K562 (cell line): ENCODE measurements around the gene CACNA1S. TPM values are rescaled to one million over a fixed set of nuclear protein-coding genes. Genes with fewer than 3 reads are reported as not detected.
A peak's percentile ranks its signal among the peaks of the same experiment; 100 is the strongest.

ENCODE experiments used
- BCLAF1 ChIP-seq, 2 experiments: fragments of 450-650 bp in 1 of 2; IDR thresholded peaks; 2 replicates each; pipeline ENCODE4 v1.6.1; 2011 to 2017; ENCODE audit warnings: low read depth in 2 of 2, antibody characterized with exemption in 1 of 2, borderline replicate concordance in 1 of 2, low read length in 1 of 2, mild to moderate bottlenecking in 1 of 2, mixed read lengths in 1 of 2; ENCODE audit not compliant: control insufficient read depth in 1 of 2
- ETV1 ChIP-seq: fragments of 450-650 bp; conservative IDR thresholded peaks from 2 replicates; pipeline ENCODE4 v1.6.1; 2016; ENCODE audit warnings: missing genetic modification characterization, control low read depth, low read depth, missing compliant biosample characterization
- GTF2A2 ChIP-seq: IDR thresholded peaks from 2 replicates; pipeline ENCODE4 v1.6.1; 2016; ENCODE audit warnings: mild to moderate bottlenecking, missing genetic modification characterization, missing compliant biosample characterization
- HMBOX1 ChIP-seq: sonication (generic); IDR thresholded peaks from 2 replicates; pipeline ENCODE4 v1.6.1; 2016
- ID3 ChIP-seq, 2 experiments: fragments of 250-450 bp in 1 of 2; fragments of 450-650 bp in 1 of 2; sonication (Bioruptor Pico) in 1 of 2; IDR thresholded peaks; 2 replicates each; pipeline versions ENCODE4 v1.6.1 to v1.8.0; 2016 to 2021; ENCODE audit warnings: mild to moderate bottlenecking in 2 of 2, moderate library complexity in 2 of 2, missing compliant biosample characterization in 1 of 2, missing genetic modification characterization in 1 of 2
- NFE2 ChIP-seq: IDR thresholded peaks from 2 replicates; pipeline ENCODE4 v1.6.1; 2014; ENCODE audit warnings: antibody characterized with exemption, low read depth
- PBX2 ChIP-seq, 2 experiments: IDR thresholded peaks in 1 of 2; conservative IDR thresholded peaks in 1 of 2; 2 replicates each; pipeline ENCODE4 v1.6.1; 2016; ENCODE audit warnings: low read depth in 2 of 2, mild to moderate bottlenecking in 1 of 2, missing compliant biosample characterization in 1 of 2, missing genetic modification characterization in 1 of 2, moderate library complexity in 1 of 2
- SMAD4 ChIP-seq: fragments of 250-450 bp; sonication (Bioruptor Pico); conservative IDR thresholded peaks from 2 replicates; pipeline ENCODE4 v1.8.0; 2021; ENCODE audit warnings: inconsistent platforms, mild to moderate bottlenecking, moderate library complexity
- SP2 ChIP-seq: IDR thresholded peaks from 2 replicates; pipeline ENCODE4 v1.6.1; 2011; ENCODE audit warnings: mild to moderate bottlenecking, low read depth, low read length, moderate library complexity; ENCODE audit not compliant: poor library complexity, severe bottlenecking; ENCODE audit errors: extremely low read depth
- SUPT5H ChIP-seq: fragments of 450-650 bp; IDR thresholded peaks from 2 replicates; pipeline ENCODE4 v1.6.1; 2016
- WHSC1 ChIP-seq: IDR thresholded peaks from one replicate; pipeline ENCODE4 v1.6.1; 2012; ENCODE audit warnings: low read length, control low read depth, inconsistent platforms
- ZNF121 ChIP-seq: sonication (generic); formaldehyde crosslinking; conservative IDR thresholded peaks from 2 replicates; pipeline ENCODE4 v1.8.0; 2022; ENCODE audit warnings: missing genetic modification reagents
- polyA plus RNA-seq, 8 experiments: library from polyadenylated mRNA; depleted of rRNA in 4 of 8; stranded (reverse) in 5 of 8; unstranded in 3 of 8; fragments of >200 nt; fragmentation: Nextera tagmentation in 2 of 8; fragmentation: Illumina TruSeq in 1 of 8; extraction: Ambion mirVana in 2 of 8; extraction: Trizol in 1 of 8; gene quantifications; 2 replicates each; pipeline versions ENCODE4 v1.2.1 to v1.2.3, GENCODE V29; 2011 to 2014; ENCODE audit warnings: inconsistent platforms in 1 of 8, missing spikeins in 1 of 8
- total RNA-seq, 7 experiments: library from RNA; depleted of rRNA in 6 of 7; stranded (reverse); fragments of >200 nt in 6 of 7; fragmentation: Illumina TruSeq in 2 of 7; extraction: Trizol in 2 of 7; gene quantifications; 2 replicates each; pipeline versions ENCODE4 v1.2.1 to v1.2.3, GENCODE V29; 2011 to 2021; ENCODE audit warnings: low replicate concordance in 1 of 7
- TF ChIP-seq, protein P1 (sequence below): fragments of 450-650 bp; IDR thresholded peaks from 2 replicates; pipeline ENCODE4 v1.6.1; 2016; ENCODE audit warnings: borderline replicate concordance
- TF ChIP-seq, protein P2 (sequence below): conservative IDR thresholded peaks from 2 replicates; pipeline ENCODE4 v1.6.1; 2011; ENCODE audit warnings: low read depth, mild to moderate bottlenecking, low read length; ENCODE audit not compliant: control insufficient read depth

CACNA1S gene
- total and polyA plus RNA-seq, 9 of the 15 experiments (the other 6 are each of a cell fraction or from before 2014, with no cell fraction given), result not detected

- TF ChIP-seq BCLAF1 (IDR thresholded peaks at IDR 0.05; ENCODE audit: borderline replicate concordance in 1 of 2, control insufficient read depth in 1 of 2, low read depth in 2 of 2, low read length in 1 of 2), result no peak
- no peak for TF ChIP-seq GTF2A2 (tag)
- TF ChIP-seq, protein P1, sequence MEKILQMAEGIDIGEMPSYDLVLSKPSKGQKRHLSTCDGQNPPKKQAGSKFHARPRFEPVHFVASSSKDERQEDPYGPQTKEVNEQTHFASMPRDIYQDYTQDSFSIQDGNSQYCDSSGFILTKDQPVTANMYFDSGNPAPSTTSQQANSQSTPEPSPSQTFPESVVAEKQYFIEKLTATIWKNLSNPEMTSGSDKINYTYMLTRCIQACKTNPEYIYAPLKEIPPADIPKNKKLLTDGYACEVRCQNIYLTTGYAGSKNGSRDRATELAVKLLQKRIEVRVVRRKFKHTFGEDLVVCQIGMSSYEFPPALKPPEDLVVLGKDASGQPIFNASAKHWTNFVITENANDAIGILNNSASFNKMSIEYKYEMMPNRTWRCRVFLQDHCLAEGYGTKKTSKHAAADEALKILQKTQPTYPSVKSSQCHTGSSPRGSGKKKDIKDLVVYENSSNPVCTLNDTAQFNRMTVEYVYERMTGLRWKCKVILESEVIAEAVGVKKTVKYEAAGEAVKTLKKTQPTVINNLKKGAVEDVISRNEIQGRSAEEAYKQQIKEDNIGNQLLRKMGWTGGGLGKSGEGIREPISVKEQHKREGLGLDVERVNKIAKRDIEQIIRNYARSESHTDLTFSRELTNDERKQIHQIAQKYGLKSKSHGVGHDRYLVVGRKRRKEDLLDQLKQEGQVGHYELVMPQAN, result no peak
- TF ChIP-seq SUPT5H, result no peak
- TF ChIP-seq ZNF121 (CRISPR knock-in tag), result no peak
- no peak for TF ChIP-seq ETV1 (tag)
- no peak for TF ChIP-seq SMAD4 (CRISPR knock-in tag)
- no peak for TF ChIP-seq ID3 (CRISPR knock-in tag; IDR thresholded peaks at IDR 0.05)
- TF ChIP-seq ID3 (tag; IDR thresholded peaks at IDR 0.05), result 0 out of 2 replicates have a peak, but pooled peaks have one; percentile 45
- TF ChIP-seq, protein P2, sequence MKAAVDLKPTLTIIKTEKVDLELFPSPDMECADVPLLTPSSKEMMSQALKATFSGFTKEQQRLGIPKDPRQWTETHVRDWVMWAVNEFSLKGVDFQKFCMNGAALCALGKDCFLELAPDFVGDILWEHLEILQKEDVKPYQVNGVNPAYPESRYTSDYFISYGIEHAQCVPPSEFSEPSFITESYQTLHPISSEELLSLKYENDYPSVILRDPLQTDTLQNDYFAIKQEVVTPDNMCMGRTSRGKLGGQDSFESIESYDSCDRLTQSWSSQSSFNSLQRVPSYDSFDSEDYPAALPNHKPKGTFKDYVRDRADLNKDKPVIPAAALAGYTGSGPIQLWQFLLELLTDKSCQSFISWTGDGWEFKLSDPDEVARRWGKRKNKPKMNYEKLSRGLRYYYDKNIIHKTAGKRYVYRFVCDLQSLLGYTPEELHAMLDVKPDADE, result no peak
- no peak for TF ChIP-seq WHSC1
- TF ChIP-seq PBX2 (CRISPR knock-in tag; IDR thresholded peaks at IDR 0.05; ENCODE audit: low read depth), result no peak
- TF ChIP-seq PBX2 (tag; conservative IDR thresholded peaks at IDR 0.05; ENCODE audit: low read depth), result no peak
- no peak for TF ChIP-seq NFE2
- no peak for TF ChIP-seq SP2
- TF ChIP-seq HMBOX1, result no peak
Observed at GRCh38 chr1:201085902-201086735, 26.1 kb downstream of the CACNA1S start (continued).
